HepG2 (cell line): Measurements from ENCODE around the gene OR8A1. TPM values are rescaled to one million over a fixed set of nuclear protein-coding genes. Genes with fewer than 3 reads are reported as not detected.

Source experiments
- ATAC-seq: fragments of 200-7000 bp; cut with Tn5 transposase; 3 replicates; pipeline ENCODE4 v1.9.1; 2020; ENCODE audit warnings: mild to moderate bottlenecking, moderate library complexity
- BruUV-seq: library from RNA; stranded (reverse); fragments of 400-500 nt; replicated peaks from 2 replicates; lab custom pipeline; 2021; lab: Mats Ljungman, UMichigan
- CTCF ChIA-PET: fragments of 300-600 bp; formaldehyde crosslinking; extraction: SDS; loops from one replicate; lab custom pipeline; 2021; ENCODE audit warnings: low total read pairs, inconsistent platforms, low intra/inter-chr PET ratio; lab: Yijun Ruan, JAX
- POLR2A ChIA-PET: fragments of 350-600 bp; sonication (Branson Sonifier 250); formaldehyde crosslinking; loops from one replicate; lab custom pipeline; 2020; ENCODE audit warnings: antibody characterized with exemption, inconsistent platforms; lab: Yijun Ruan, JAX
- DNase-seq: peaks from one replicate; pipeline ENCODE4 v3.0.0-alpha.2; 2015; ENCODE audit warnings: low spot score
- FAIRE-seq: peaks from 3 replicates; lab custom pipeline; 2011; peaks lifted over from hg19 to GRCh38; lab: Jason Lieb, UNC
- H2AFZ ChIP-seq: one replicate; pipeline ENCODE4 v1.6.1; 2011; ENCODE audit warnings: low read length, inconsistent platforms
- H3K27ac ChIP-seq: fragments of 300-600 bp; 3 replicates; pipeline ENCODE4 v1.8.0; 2011; ENCODE audit warnings: mixed run types, mild to moderate bottlenecking, mixed read lengths, low read length, inconsistent platforms; ENCODE audit not compliant: insufficient read depth; ENCODE audit errors: extremely low read length
- H3K27me3 ChIP-seq, 2 experiments: fragments of 200-600 bp in 1 of 2; 2 replicates in 1 of 2; 3 replicates in 1 of 2; pipeline versions ENCODE4 v1.6.0 to v1.8.0; 2011; ENCODE audit warnings: low read length in 2 of 2, mild to moderate bottlenecking in 2 of 2, moderate library complexity in 2 of 2, inconsistent platforms in 1 of 2; ENCODE audit not compliant: insufficient read depth in 2 of 2, control insufficient read depth in 1 of 2
- H3K36me3 ChIP-seq, 2 experiments: fragments of 200-600 bp in 1 of 2; replicated peaks in 1 of 2; 2 replicates in 1 of 2; 3 replicates in 1 of 2; pipeline versions ENCODE4 v1.5.1 to v1.8.0; 2011; ENCODE audit warnings: low read length in 2 of 2, inconsistent platforms in 1 of 2; ENCODE audit not compliant: insufficient read depth in 2 of 2, control insufficient read depth in 1 of 2
- H3K4me1 ChIP-seq: 2 replicates; pipeline ENCODE4 v1.5.1; 2012; ENCODE audit warnings: low read length, inconsistent platforms; ENCODE audit not compliant: insufficient read depth
- H3K4me2 ChIP-seq: 2 replicates; pipeline ENCODE4 v1.6.0; 2011; ENCODE audit warnings: low read depth, low read length, inconsistent platforms
- H3K4me3 ChIP-seq, 3 experiments: fragments of 200-600 bp in 1 of 3; sonication (generic), shearing (Covaris generic) in 1 of 3; replicated peaks in 1 of 3; 2 replicates each; pipeline ENCODE4 v1.5.1; 2011 to 2016; ENCODE audit warnings: low read length in 3 of 3, inconsistent platforms in 2 of 3, low read depth in 2 of 3, mild to moderate bottlenecking in 2 of 3, control low read depth in 1 of 3, mixed read lengths in 1 of 3; ENCODE audit not compliant: insufficient read depth in 1 of 3
- H3K79me2 ChIP-seq: one replicate; pipeline ENCODE4 v1.6.1; 2011; ENCODE audit warnings: low read length, inconsistent platforms; ENCODE audit not compliant: insufficient read depth
- H3K9ac ChIP-seq: 2 replicates; pipeline ENCODE4 v1.6.0; 2011; ENCODE audit warnings: mild to moderate bottlenecking, low read depth, low read length, inconsistent platforms; ENCODE audit not compliant: insufficient read depth
- H3K9me3 ChIP-seq: 2 replicates; pipeline ENCODE4 v1.5.1; 2012; ENCODE audit warnings: mild to moderate bottlenecking, low read length
- H4K20me1 ChIP-seq: 2 replicates; pipeline ENCODE4 v1.6.0; 2011; ENCODE audit warnings: inconsistent platforms, mild to moderate bottlenecking, low read length, moderate library complexity; ENCODE audit not compliant: insufficient read depth
- ARNTL ChIP-seq: sonication (generic); formaldehyde crosslinking; IDR thresholded peaks from 2 replicates; pipeline ENCODE4 v1.4.0; 2020; ENCODE audit warnings: mild to moderate bottlenecking, missing genetic modification reagents
- ATF1 ChIP-seq: IDR thresholded peaks from 2 replicates; pipeline ENCODE4 v1.6.1; 2016; ENCODE audit warnings: mild to moderate bottlenecking, control low read depth
- JUN ChIP-seq: sonication (generic); formaldehyde crosslinking; IDR thresholded peaks from 2 replicates; pipeline ENCODE4 v1.4.0; 2020; ENCODE audit warnings: mild to moderate bottlenecking, missing genetic modification reagents
- RARA ChIP-seq: IDR thresholded peaks from 2 replicates; pipeline ENCODE4 v1.6.1; 2016; ENCODE audit warnings: missing genetic modification reagents, missing compliant biosample characterization
- RFX1 ChIP-seq: fragments of 450-650 bp; IDR thresholded peaks from 2 replicates; pipeline ENCODE4 v1.6.1; 2017
- SIN3B ChIP-seq: fragments of 150-350 bp; IDR thresholded peaks from 2 replicates; pipeline ENCODE4 v1.6.1; 2014; ENCODE audit warnings: low read length
- SOX13 ChIP-seq, 3 experiments: fragments of 450-650 bp in 1 of 3; sonication (generic) in 1 of 3; formaldehyde crosslinking in 1 of 3; IDR thresholded peaks in 2 of 3; conservative IDR thresholded peaks in 1 of 3; 2 replicates each; pipeline versions ENCODE4 v1.5.0 to v1.6.1; 2016 to 2020; ENCODE audit warnings: antibody characterized with exemption in 1 of 3, mild to moderate bottlenecking in 1 of 3, missing compliant biosample characterization in 1 of 3, missing genetic modification reagents in 1 of 3, moderate library complexity in 1 of 3
- ZNF136 ChIP-seq: sonication (generic); formaldehyde crosslinking; IDR thresholded peaks from 2 replicates; pipeline ENCODE4 v1.8.1; 2022; ENCODE audit warnings: low read depth, mild to moderate bottlenecking, moderate library complexity, missing genetic modification reagents
- ZNF17 ChIP-seq: sonication (generic); formaldehyde crosslinking; IDR thresholded peaks from 2 replicates; pipeline ENCODE4 v1.5.0; 2020; ENCODE audit warnings: mild to moderate bottlenecking, missing genetic modification reagents
- ZNF260 ChIP-seq: sonication (generic); formaldehyde crosslinking; IDR thresholded peaks from 2 replicates; pipeline ENCODE4 v1.4.0; 2020; ENCODE audit warnings: missing genetic modification reagents, low read depth, mild to moderate bottlenecking, borderline replicate concordance
- WGBS: methylation state at CpG from one replicate; pipeline ENCODE4 v1.1.6; 2017; ENCODE audit warnings: low lambda C conversion rate; 5-methylcytosine and 5-hydroxymethylcytosine counted together
- in situ Hi-C: cut with HindIII; loops from 2 replicates; pipeline ENCODE4 v1.10.0; 2017; ENCODE audit warnings: low pct_unique_long_range_greater_than_20kb; ENCODE audit not compliant: extremely low pct_ligation_motif_present
- intact Hi-C: fragments of 100-400 bp; cut with micrococcal nuclease; formaldehyde crosslinking; loops from one replicate; pipeline ENCODE4 v1.10.0; 2022; ENCODE audit not compliant: unreplicated experiment
- polyA plus RNA-seq, 8 experiments: library from polyadenylated mRNA; depleted of rRNA in 3 of 8; stranded (reverse) in 7 of 8; unstranded in 1 of 8; fragments of >200 nt; fragmentation: Illumina TruSeq in 4 of 8; extraction: Trizol in 4 of 8; gene quantifications; 2 replicates each; pipeline versions ENCODE4 v1.2.1 to v1.2.3, GENCODE V29; 2011 to 2016; ENCODE audit warnings: low read depth in 4 of 8, missing spikeins in 1 of 8, mixed read lengths in 1 of 8; ENCODE audit not compliant: insufficient read depth in 1 of 8
- total RNA-seq, 5 experiments: library from RNA; depleted of rRNA; stranded (reverse); fragments of >200 nt; fragmentation: Illumina TruSeq; extraction: Trizol; gene quantifications; 2 replicates each; pipeline ENCODE4 v1.2.3, GENCODE V29; 2016; ENCODE audit warnings: low read depth in 1 of 5
- TF ChIP-seq, protein P1 (sequence below): sonication (generic); formaldehyde crosslinking; IDR thresholded peaks from 2 replicates; pipeline ENCODE4 v1.5.1; 2020; ENCODE audit warnings: missing genetic modification reagents, mild to moderate bottlenecking, borderline replicate concordance
- TF ChIP-seq, protein P2 (sequence below): IDR thresholded peaks from 2 replicates; pipeline ENCODE4 v1.6.1; 2012; ENCODE audit warnings: inconsistent platforms
- TF ChIP-seq, protein P3 (sequence below): sonication (generic); formaldehyde crosslinking; IDR thresholded peaks from 2 replicates; pipeline ENCODE4 v1.4.0; 2020; ENCODE audit warnings: missing genetic modification reagents, borderline replicate concordance

OR8A1 gene
- total and polyA plus RNA-seq, 2 of the 13 experiments (the other 11 are each of a cell fraction or from before 2014, with no cell fraction given): not detected

- peaks cover 0 to 9% of the 10 kb centered on the region in 2 experiments; a peak in 2 of 5 replicates for H3K27me3 ChIP-seq
- no peak overlapping the region for H3K9ac ChIP-seq
- ATAC-seq: no peak
- H3K36me3 ChIP-seq: no peaks in the 10 kb centered on the region
- no peak overlapping the region for H3K4me3 ChIP-seq
- POLR2A ChIA-PET: no interaction called here
- H3K4me2 ChIP-seq: no peak overlapping the region
- H3K27ac ChIP-seq: no peak overlapping the region
- FAIRE-seq: no peak
- no peaks in the 10 kb centered on the region for H4K20me1 ChIP-seq
- intact Hi-C loops (no loop called here), in situ Hi-C loops (no loop called here)
- CTCF ChIA-PET: no interaction called here
- 23% methylated on average over 4 of the region's 6 CpGs for WGBS
- no peaks in the 10 kb centered on the region for H3K79me2 ChIP-seq
- H3K4me1 ChIP-seq: no peaks in the 10 kb centered on the region
- DNase-seq: no peak
- H3K9me3 ChIP-seq: no peaks in the 10 kb centered on the region
- no peak overlapping the region for H2AFZ ChIP-seq
- TF ChIP-seq ZNF136 (CRISPR knock-in tag) (no peak), RFX1 (no peak), SOX13 (IDR thresholded peaks at IDR 0.05) (no peak), SOX13 (CRISPR knock-in tag; conservative IDR thresholded peaks at IDR 0.05 in 1 of 2, IDR thresholded peaks at IDR 0.05 in 1 of 2) (no peak), JUN (CRISPR knock-in tag) (no peak)
- TF ChIP-seq, protein P1, sequence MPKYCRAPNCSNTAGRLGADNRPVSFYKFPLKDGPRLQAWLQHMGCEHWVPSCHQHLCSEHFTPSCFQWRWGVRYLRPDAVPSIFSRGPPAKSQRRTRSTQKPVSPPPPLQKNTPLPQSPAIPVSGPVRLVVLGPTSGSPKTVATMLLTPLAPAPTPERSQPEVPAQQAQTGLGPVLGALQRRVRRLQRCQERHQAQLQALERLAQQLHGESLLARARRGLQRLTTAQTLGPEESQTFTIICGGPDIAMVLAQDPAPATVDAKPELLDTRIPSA (CRISPR knock-in tag): no peak
- no TSS peak for BruUV-seq
Observed at GRCh38 chr11:124577716-124578427, 8.1 kb downstream of the OR8A1 start.

- 0% methylated on average over 4 of the region's 4 CpGs for WGBS
- TF ChIP-seq, protein P2, sequence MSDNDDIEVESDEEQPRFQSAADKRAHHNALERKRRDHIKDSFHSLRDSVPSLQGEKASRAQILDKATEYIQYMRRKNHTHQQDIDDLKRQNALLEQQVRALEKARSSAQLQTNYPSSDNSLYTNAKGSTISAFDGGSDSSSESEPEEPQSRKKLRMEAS: no peak
- no peak for TF ChIP-seq ATF1 (CRISPR knock-in tag)
- TF ChIP-seq, protein P3, sequence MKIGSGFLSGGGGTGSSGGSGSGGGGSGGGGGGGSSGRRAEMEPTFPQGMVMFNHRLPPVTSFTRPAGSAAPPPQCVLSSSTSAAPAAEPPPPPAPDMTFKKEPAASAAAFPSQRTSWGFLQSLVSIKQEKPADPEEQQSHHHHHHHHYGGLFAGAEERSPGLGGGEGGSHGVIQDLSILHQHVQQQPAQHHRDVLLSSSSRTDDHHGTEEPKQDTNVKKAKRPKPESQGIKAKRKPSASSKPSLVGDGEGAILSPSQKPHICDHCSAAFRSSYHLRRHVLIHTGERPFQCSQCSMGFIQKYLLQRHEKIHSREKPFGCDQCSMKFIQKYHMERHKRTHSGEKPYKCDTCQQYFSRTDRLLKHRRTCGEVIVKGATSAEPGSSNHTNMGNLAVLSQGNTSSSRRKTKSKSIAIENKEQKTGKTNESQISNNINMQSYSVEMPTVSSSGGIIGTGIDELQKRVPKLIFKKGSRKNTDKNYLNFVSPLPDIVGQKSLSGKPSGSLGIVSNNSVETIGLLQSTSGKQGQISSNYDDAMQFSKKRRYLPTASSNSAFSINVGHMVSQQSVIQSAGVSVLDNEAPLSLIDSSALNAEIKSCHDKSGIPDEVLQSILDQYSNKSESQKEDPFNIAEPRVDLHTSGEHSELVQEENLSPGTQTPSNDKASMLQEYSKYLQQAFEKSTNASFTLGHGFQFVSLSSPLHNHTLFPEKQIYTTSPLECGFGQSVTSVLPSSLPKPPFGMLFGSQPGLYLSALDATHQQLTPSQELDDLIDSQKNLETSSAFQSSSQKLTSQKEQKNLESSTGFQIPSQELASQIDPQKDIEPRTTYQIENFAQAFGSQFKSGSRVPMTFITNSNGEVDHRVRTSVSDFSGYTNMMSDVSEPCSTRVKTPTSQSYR (CRISPR knock-in tag): no peak
- TF ChIP-seq SIN3B: no peak
- TF ChIP-seq ZNF260: no peak
- TF ChIP-seq RARA: no peak
- no peak for TF ChIP-seq ARNTL
- TF ChIP-seq ZNF17 (CRISPR knock-in tag): no peak
- Histone ChIP-seq H3K4me3 (no peak overlapping the region), H3K9ac (no peak overlapping the region), H3K9me3 (no peaks in the 10 kb centered on the region), H3K4me2 (no peak overlapping the region), H4K20me1 (no peaks in the 10 kb centered on the region), H3K27me3 (peaks cover 0 to 9% of the 10 kb centered on the region in 2 experiments; a peak in 2 of 5 replicates), H2AFZ (no peak overlapping the region), H3K27ac (no peak overlapping the region), H3K36me3 (no peaks in the 10 kb centered on the region), H3K4me1 (no peaks in the 10 kb centered on the region), H3K79me2 (no peaks in the 10 kb centered on the region)
- ChIA-PET CTCF (no interaction called here), POLR2A (no interaction called here)
- intact Hi-C loops: no loop called here
- DNase-seq (no peak), FAIRE-seq (no peak), ATAC-seq (no peak)
- BruUV-seq: no TSS peak
- in situ Hi-C loops: no loop called here
Observed at GRCh38 chr11:124578761-124579160, 9.0 kb downstream of the OR8A1 start.
